GM21423 (cell line): ENCODE data around the gene SOWAHD.
"Not testable (repeated sequence)": the region's sequence is repeated elsewhere in the genome, so short reads cannot be mapped to it uniquely, and the experiment has no call there.

Experiments used
- ATAC-seq: cut with Tn5 transposase; IDR thresholded peaks from one replicate; pipeline ENCODE4 v1.9.1; 2021; ENCODE audit warnings: mild to moderate bottlenecking, moderate library complexity; ENCODE audit not compliant: unreplicated experiment

Gene SOWAHD

GRCh38 chrX:119757979-119758730 lies at the start of gene SOWAHD:
TSS of gene SOWAHD (plus strand) at chrX:119758588. CDS start at chrX:119758668, 80 bp downstream.
- ATAC-seq, result no peak

- no peak for ATAC-seq
These were observed 49.5 kb upstream of the SOWAHD start for GRCh38 chrX:119708936-119709335.

GRCh38 chrX:119709630-119710029 lies 48.8 kb upstream of the SOWAHD start:
- no peak for ATAC-seq

GRCh38 chrX:119721487-119721886 lies 36.9 kb upstream of the SOWAHD start:
- ATAC-seq, result no peak

GRCh38 chrX:119721926-119722325 lies 36.5 kb upstream of the SOWAHD start:
- ATAC-seq, result no peak

- ATAC-seq, result no peak
These were observed 31.4 kb upstream of the SOWAHD start for GRCh38 chrX:119726900-119727555.

- no peak for ATAC-seq
These were observed 29.9 kb upstream of the SOWAHD start for GRCh38 chrX:119728487-119728886.

GRCh38 chrX:119729408-119730201 lies 28.8 kb upstream of the SOWAHD start:
- ATAC-seq, result no peak

GRCh38 chrX:119734897-119735339 lies 23.5 kb upstream of the SOWAHD start:
- ATAC-seq, result no peak

GRCh38 chrX:119735467-119735866 lies 22.9 kb upstream of the SOWAHD start:
- ATAC-seq, result no peak

GRCh38 chrX:119736206-119736764 lies 22.1 kb upstream of the SOWAHD start:
- no peak for ATAC-seq

- ATAC-seq, result no peak
These were observed 19.6 kb upstream of the SOWAHD start for GRCh38 chrX:119738742-119739141.

GRCh38 chrX:119745283-119745848 lies 13.0 kb upstream of the SOWAHD start:
- no peak for ATAC-seq

- not testable (repeated sequence) for ATAC-seq
These were observed 8.3 kb upstream of the SOWAHD start for GRCh38 chrX:119750131-119750530.

- not testable (repeated sequence) for ATAC-seq
These were observed 7.6 kb upstream of the SOWAHD start for GRCh38 chrX:119750751-119751150.

- no peak for ATAC-seq
These were observed 5.4 kb upstream of the SOWAHD start for GRCh38 chrX:119753001-119753400.

GRCh38 chrX:119753639-119754257 lies 4.6 kb upstream of the SOWAHD start:
- no peak for ATAC-seq

GRCh38 chrX:119755981-119756533 lies 2.3 kb upstream of the SOWAHD start:
- peak; percentile 62 for ATAC-seq

- no peak for ATAC-seq
These were observed 1.3 kb upstream of the SOWAHD start for GRCh38 chrX:119756926-119757635.

- ATAC-seq, result no peak
These were observed 776 bp upstream of the SOWAHD start for GRCh38 chrX:119757646-119757978.
